Endothelial cell (in vitro differentiated cells): ENCODE results near the gene IRAK1. TPM values are rescaled to one million over a fixed set of nuclear protein-coding genes. Genes with fewer than 3 reads are reported as not detected.
A peak's percentile ranks its signal among the peaks of the same experiment; 100 is the strongest.

Experiments
- DNase-seq: peaks from one replicate; pipeline ENCODE4 v3.0.0; 2021; ENCODE audit warnings: low spot score
- H3K27ac Mint-ChIP-seq: one replicate; pipeline ENCODE4 v1.8.0; 2021; ENCODE audit warnings: mixed read lengths, inconsistent platforms; ENCODE audit not compliant: unreplicated experiment
- H3K27me3 Mint-ChIP-seq: one replicate; pipeline ENCODE4 v1.8.0; 2021; ENCODE audit warnings: mild to moderate bottlenecking, moderate library complexity, mixed read lengths, inconsistent platforms; ENCODE audit not compliant: unreplicated experiment
- H3K36me3 Mint-ChIP-seq: one replicate; pipeline ENCODE4 v1.8.0; 2021; ENCODE audit warnings: mild to moderate bottlenecking, low read depth, mixed read lengths, inconsistent platforms; ENCODE audit not compliant: unreplicated experiment
- H3K4me1 Mint-ChIP-seq: one replicate; pipeline ENCODE4 v1.8.0; 2021; ENCODE audit warnings: mild to moderate bottlenecking, mixed read lengths, inconsistent platforms; ENCODE audit not compliant: unreplicated experiment
- H3K4me3 Mint-ChIP-seq: one replicate; pipeline ENCODE4 v1.8.0; 2021; ENCODE audit warnings: mild to moderate bottlenecking, mixed read lengths, inconsistent platforms; ENCODE audit not compliant: unreplicated experiment
- H3K9me3 Mint-ChIP-seq: one replicate; pipeline ENCODE4 v1.8.0; 2021; ENCODE audit warnings: mixed read lengths, inconsistent platforms; ENCODE audit not compliant: unreplicated experiment
- CTCF ChIP-seq: fragments of 200-600 bp; sonication (generic); IDR thresholded peaks from one replicate; pipeline ENCODE4 v1.5.0; 2021; ENCODE audit warnings: antibody characterized with exemption; ENCODE audit not compliant: unreplicated experiment
- total RNA-seq: library from RNA; stranded (reverse); fragmentation: NEBNext Ultra II Directional; extraction: Animal tissue kit (Norgen Biotek cat#: 25700); gene quantifications from one replicate; pipeline ENCODE4 v1.2.1, GENCODE V29; 2021; ENCODE audit not compliant: unreplicated experiment

IRAK1 gene
- total RNA-seq, 1 donor from 2014 or later = 89.9 TPM

- H3K9me3 Mint-ChIP-seq = no peaks in the 10 kb centered on the region
- no peak for TF ChIP-seq CTCF
- DNase-seq = no peak
- H3K27me3 Mint-ChIP-seq = peaks cover 2% of the 10 kb centered on the region
- H3K36me3 Mint-ChIP-seq = no peaks in the 10 kb centered on the region
- H3K27ac Mint-ChIP-seq = peak overlapping the region; percentile 82
- H3K4me1 Mint-ChIP-seq = peaks cover 29% of the 10 kb centered on the region
- H3K4me3 Mint-ChIP-seq = no peak overlapping the region
Measured at GRCh38 chrX:154056770-154057241, 37.1 kb upstream of the IRAK1 start.

GRCh38 chrX:154051201-154051810 lies 31.6 kb upstream of the IRAK1 start:
- peaks cover 11% of the 10 kb centered on the region for H3K27me3 Mint-ChIP-seq
- no peak overlapping the region for H3K27ac Mint-ChIP-seq

GRCh38 chrX:154050113-154050495 lies 30.4 kb upstream of the IRAK1 start:
- Mint-ChIP-seq H3K4me1 (peaks cover 24% of the 10 kb centered on the region), H3K9me3 (no peaks in the 10 kb centered on the region), H3K4me3 (no peak overlapping the region), H3K36me3 (peaks cover 23% of the 10 kb centered on the region), H3K27ac (no peak overlapping the region), H3K27me3 (peaks cover 11% of the 10 kb centered on the region)
- TF ChIP-seq CTCF = no peak
- no peak for DNase-seq

More at GRCh38 chrX:154051201-154051810, 31.6 kb upstream of the IRAK1 start:
- TF ChIP-seq CTCF = no peak
- Mint-ChIP-seq H3K9me3 (no peaks in the 10 kb centered on the region), H3K4me3 (no peak overlapping the region), H3K36me3 (peaks cover 23% of the 10 kb centered on the region), H3K4me1 (peaks cover 23% of the 10 kb centered on the region)
- peak; percentile 59 for DNase-seq

GRCh38 chrX:154049209-154050112 lies 29.8 kb upstream of the IRAK1 start:
- H3K27ac Mint-ChIP-seq = no peak overlapping the region
- DNase-seq = no peak
- H3K9me3 Mint-ChIP-seq = no peaks in the 10 kb centered on the region
- peaks cover 24% of the 10 kb centered on the region for H3K4me1 Mint-ChIP-seq
- no peak for TF ChIP-seq CTCF
- H3K36me3 Mint-ChIP-seq = peaks cover 23% of the 10 kb centered on the region
- H3K4me3 Mint-ChIP-seq = no peak overlapping the region
- H3K27me3 Mint-ChIP-seq = peaks cover 11% of the 10 kb centered on the region

- peaks cover 24% of the 10 kb centered on the region for H3K4me1 Mint-ChIP-seq
- H3K4me3 Mint-ChIP-seq = no peak overlapping the region
- no peak overlapping the region for H3K27ac Mint-ChIP-seq
- H3K27me3 Mint-ChIP-seq = peaks cover 13% of the 10 kb centered on the region
- no peaks in the 10 kb centered on the region for H3K9me3 Mint-ChIP-seq
- H3K36me3 Mint-ChIP-seq = peaks cover 23% of the 10 kb centered on the region
- DNase-seq = no peak
- no peak for TF ChIP-seq CTCF
Measured at GRCh38 chrX:154048398-154048797, 28.7 kb upstream of the IRAK1 start.
